ENCODE results near the gene FYN.
A peak's percentile ranks its signal among the peaks of the same experiment; 100 is the strongest.

FYN gene

DNA sequence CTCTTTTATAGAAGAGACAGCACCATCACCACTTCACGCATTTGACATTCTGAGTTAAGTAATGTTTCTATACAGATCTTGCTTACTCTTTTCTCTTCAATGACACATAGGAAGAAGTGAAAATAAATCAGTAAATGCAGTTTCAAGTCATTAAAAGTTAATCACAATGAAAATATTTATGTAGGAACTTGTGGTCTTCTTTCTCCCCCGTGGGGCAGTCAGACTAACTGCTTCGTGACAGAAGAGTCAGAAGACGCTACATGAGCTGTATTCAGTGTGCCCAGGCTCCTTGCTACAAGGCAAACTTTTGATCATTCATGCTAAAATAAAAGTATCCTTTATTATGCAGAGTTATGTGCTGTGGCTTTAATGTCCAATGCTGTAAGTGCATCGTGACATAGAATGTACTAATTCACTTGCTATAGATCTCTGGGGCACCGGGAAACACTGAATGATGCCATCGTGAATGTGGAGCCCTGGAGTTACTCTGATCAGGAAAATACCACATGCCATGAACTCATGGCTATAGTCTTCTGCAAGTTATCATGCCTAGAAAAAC, 149.8 kb downstream of the FYN start:
- no peak overlapping the region for H3K27ac Mint-ChIP-seq
- TF ChIP-seq, protein P1, sequence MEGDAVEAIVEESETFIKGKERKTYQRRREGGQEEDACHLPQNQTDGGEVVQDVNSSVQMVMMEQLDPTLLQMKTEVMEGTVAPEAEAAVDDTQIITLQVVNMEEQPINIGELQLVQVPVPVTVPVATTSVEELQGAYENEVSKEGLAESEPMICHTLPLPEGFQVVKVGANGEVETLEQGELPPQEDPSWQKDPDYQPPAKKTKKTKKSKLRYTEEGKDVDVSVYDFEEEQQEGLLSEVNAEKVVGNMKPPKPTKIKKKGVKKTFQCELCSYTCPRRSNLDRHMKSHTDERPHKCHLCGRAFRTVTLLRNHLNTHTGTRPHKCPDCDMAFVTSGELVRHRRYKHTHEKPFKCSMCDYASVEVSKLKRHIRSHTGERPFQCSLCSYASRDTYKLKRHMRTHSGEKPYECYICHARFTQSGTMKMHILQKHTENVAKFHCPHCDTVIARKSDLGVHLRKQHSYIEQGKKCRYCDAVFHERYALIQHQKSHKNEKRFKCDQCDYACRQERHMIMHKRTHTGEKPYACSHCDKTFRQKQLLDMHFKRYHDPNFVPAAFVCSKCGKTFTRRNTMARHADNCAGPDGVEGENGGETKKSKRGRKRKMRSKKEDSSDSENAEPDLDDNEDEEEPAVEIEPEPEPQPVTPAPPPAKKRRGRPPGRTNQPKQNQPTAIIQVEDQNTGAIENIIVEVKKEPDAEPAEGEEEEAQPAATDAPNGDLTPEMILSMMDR (IDR thresholded peaks at IDR 0.05; ENCODE audit: unreplicated experiment in 3 of 3): no peak
- H3K4me3 Mint-ChIP-seq: no peak overlapping the region
- H3K4me1 Mint-ChIP-seq: peaks cover 72% of the 10 kb centered on the region
- H3K36me3 Mint-ChIP-seq (ENCODE audit: low read depth): peaks cover 37% of the 10 kb centered on the region
- no peaks in the 10 kb centered on the region for H3K9me3 Mint-ChIP-seq
- H3K27me3 Mint-ChIP-seq (ENCODE audit: low read depth): no peaks in the 10 kb centered on the region

DNA sequence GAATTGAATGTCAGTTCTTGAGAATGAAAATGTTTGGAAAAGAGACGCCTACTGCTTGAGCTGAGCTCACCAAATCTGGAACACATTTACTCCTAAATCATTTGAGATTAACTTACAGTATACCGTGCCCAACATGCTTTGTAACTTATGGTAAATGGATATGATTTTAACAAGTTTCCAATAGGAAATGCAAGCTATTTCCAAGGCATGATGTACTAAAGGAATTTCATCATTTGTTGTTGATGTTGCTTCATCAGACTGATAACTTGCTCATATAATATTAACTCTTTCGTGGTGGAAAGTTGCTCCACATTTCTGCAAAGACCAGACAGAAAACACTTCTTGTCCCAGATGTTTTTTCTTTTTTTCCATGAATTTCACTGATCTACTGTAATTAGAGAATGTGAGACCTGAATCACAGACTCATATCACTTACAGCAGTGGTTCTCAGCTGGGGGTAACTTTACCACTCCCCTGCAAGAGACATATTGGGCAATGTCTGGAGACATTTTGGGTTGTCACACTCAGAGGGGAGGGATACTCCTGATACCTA, 151.0 kb downstream of the FYN start:
- H3K4me3 Mint-ChIP-seq: no peak overlapping the region
- peaks cover 44% of the 10 kb centered on the region for H3K36me3 Mint-ChIP-seq (ENCODE audit: low read depth)
- H3K27me3 Mint-ChIP-seq (ENCODE audit: low read depth): no peaks in the 10 kb centered on the region
- TF ChIP-seq, protein P1 (IDR thresholded peaks at IDR 0.05; ENCODE audit: unreplicated experiment in 3 of 3): no peak
- peaks cover 68% of the 10 kb centered on the region for H3K4me1 Mint-ChIP-seq
- H3K9me3 Mint-ChIP-seq: no peaks in the 10 kb centered on the region
- peak overlapping the region; percentile 52 to 73 (median 65) for H3K27ac Mint-ChIP-seq

DNA sequence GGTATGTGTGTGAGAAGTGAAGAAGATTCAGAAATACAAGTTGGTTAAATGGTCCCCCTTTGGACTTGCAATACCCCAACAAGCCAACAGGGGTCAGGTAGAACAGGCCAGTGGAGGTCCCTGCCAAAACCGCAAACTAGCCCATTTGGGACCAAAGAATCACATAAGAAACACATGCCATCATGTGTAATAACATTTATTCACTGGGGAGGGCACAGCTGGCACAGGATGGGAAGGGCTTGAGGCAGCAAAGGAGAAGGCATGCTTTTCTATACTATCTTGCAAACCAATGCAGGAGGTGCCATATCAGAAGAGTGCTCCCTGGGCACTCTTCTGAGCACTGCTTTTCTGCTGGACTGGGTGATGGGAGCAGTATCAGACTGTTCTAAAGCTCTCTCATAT, 151.5 kb downstream of the FYN start:
- H3K27ac Mint-ChIP-seq: peak overlapping the region in 2 of 3 experiments; percentile 65 to 73
- no peaks in the 10 kb centered on the region for H3K27me3 Mint-ChIP-seq (ENCODE audit: low read depth)
- TF ChIP-seq, protein P1 (IDR thresholded peaks at IDR 0.05; ENCODE audit: unreplicated experiment in 3 of 3): peak; percentile 40 to 51 (median 47)
- H3K4me1 Mint-ChIP-seq: peaks cover 63% of the 10 kb centered on the region
- H3K9me3 Mint-ChIP-seq: no peaks in the 10 kb centered on the region
- H3K36me3 Mint-ChIP-seq (ENCODE audit: low read depth): peaks cover 42% of the 10 kb centered on the region
- no peak overlapping the region for H3K4me3 Mint-ChIP-seq

DNA sequence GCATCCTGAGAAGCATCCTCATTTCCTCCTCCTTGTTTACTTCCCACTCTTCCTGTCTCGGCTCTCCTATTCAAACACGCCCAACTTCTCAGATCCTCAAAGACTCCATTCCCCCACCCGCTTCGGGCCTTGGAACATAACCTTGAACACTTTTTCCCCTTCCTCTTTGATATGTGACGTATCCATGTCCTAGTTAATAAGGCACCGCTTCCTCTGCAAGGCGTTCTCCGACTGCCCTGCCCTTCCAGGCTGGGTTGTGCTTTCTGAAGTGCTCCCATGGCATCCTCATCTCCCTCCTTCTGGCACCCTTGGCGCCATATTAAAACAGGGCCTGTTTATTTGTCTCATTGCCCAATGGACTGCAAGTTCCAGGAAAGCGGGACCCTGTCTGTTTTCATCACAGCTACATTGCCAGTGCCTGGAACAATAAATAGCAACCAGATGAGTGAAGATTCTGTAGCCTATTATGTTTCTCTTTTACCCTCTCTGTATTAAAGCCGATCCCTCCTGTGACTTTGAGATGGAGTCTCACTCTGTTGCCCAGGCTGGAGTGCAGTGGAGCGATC, 152.2 kb downstream of the FYN start:
- TF ChIP-seq, protein P1 (IDR thresholded peaks at IDR 0.05; ENCODE audit: unreplicated experiment in 3 of 3): no peak
- Mint-ChIP-seq H3K36me3 (ENCODE audit: low read depth) (peaks cover 40% of the 10 kb centered on the region), H3K27ac (no peak overlapping the region), H3K4me3 (no peak overlapping the region), H3K27me3 (ENCODE audit: low read depth) (no peaks in the 10 kb centered on the region), H3K9me3 (no peaks in the 10 kb centered on the region), H3K4me1 (peaks cover 61% of the 10 kb centered on the region)

DNA sequence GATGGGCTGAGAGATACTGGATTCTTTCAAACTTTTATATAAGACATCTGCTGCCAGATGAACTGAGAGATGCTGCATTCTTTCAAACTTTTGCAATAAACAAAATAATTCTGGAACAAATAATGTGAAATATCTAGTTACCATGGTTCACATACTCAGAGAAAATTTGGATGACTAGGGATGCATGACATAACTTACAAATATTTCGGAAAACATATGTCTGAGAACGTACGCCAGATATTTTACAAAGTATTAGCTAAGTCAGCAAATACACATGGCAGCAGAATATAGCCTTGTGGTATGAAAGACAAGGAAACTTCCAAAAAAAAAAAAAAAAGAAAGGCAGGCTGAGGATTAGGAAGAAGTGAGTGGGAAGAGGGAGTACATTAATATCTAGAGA, 154.3 kb downstream of the FYN start:
- Mint-ChIP-seq H3K36me3 (ENCODE audit: low read depth) (peaks cover 48% of the 10 kb centered on the region), H3K27me3 (ENCODE audit: low read depth) (no peaks in the 10 kb centered on the region), H3K9me3 (no peaks in the 10 kb centered on the region), H3K27ac (peak overlapping the region in 2 of 3 experiments; percentile 56 to 81), H3K4me3 (no peak overlapping the region), H3K4me1 (peaks cover 50% of the 10 kb centered on the region)
- TF ChIP-seq, protein P1 (IDR thresholded peaks at IDR 0.05; ENCODE audit: unreplicated experiment in 3 of 3): no peak

DNA sequence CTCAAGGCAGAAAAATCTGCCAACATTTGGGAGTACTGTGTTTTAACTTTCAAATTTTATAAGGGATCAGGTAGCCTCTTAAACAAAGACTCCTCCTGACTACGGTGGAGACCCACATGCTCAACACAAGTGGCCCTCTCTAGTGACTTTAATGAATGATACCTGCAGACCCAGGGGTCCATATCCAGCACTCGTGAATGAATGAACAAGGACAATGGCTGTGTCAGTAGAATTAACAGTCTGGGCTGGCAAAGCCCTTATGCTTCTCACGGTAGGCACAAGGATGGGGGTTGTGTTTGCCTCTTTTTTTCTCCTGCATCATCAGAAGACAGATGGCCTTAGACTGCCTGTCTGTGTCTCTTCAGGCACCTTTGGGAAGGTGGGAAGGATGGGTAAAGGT, 154.9 kb downstream of the FYN start:
- Mint-ChIP-seq H3K27ac (peak overlapping the region in 2 of 3 experiments; percentile 11 to 81), H3K9me3 (no peaks in the 10 kb centered on the region), H3K4me3 (no peak overlapping the region), H3K4me1 (peaks cover 57% of the 10 kb centered on the region), H3K36me3 (ENCODE audit: low read depth) (peaks cover 49% of the 10 kb centered on the region), H3K27me3 (ENCODE audit: low read depth) (no peaks in the 10 kb centered on the region)
- TF ChIP-seq, protein P1 (IDR thresholded peaks at IDR 0.05; ENCODE audit: unreplicated experiment in 3 of 3): no peak

Measured in nephron (organoid).